Endometrial microvascular endothelial cells (primary cell): Measurements from ENCODE around the gene NKAIN2. TPM values are rescaled to one million over a fixed set of nuclear protein-coding genes. Genes with fewer than 3 reads are reported as not detected.
"Not testable (repeated sequence)": the region's sequence is repeated elsewhere in the genome, so short reads cannot be mapped to it uniquely, and the experiment has no call there.

ENCODE experiments used
- in situ Hi-C: cut with HindIII; loops from 2 replicates; pipeline ENCODE4 v1.10.0; 2017; ENCODE audit warnings: low sequenced_read_pairs, low pct_unique_long_range_greater_than_20kb; ENCODE audit errors: inconsistent ontology term
- total RNA-seq: library from RNA; depleted of rRNA; stranded (reverse); fragments of >200 nt; gene quantifications from one replicate; pipeline ENCODE4 v1.2.3, GENCODE V29; 2015; ENCODE audit errors: inconsistent ontology term

NKAIN2 gene
- total RNA-seq, 1 donor from 2014 or later: not detected

DNA sequence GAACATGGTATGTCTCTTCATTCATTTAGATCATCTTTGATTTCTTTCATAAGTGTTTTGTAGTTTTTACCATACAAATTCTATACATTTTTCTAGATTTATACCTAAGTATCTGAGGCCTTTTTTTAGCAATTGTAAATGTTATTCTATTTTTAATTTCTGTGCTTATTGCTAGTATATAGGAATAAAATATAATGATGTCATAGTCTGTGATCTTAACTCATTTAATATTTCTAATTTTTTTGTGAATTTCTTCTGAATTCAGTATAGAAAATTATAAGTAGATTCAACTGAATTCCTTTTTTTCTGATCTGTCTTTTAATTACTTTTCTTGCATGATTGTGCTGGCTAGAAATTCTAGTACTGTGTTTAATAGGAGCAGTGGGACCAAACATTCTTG is 520.6 kb downstream of the NKAIN2 start:
- in situ Hi-C loops: no loop called here

DNA sequence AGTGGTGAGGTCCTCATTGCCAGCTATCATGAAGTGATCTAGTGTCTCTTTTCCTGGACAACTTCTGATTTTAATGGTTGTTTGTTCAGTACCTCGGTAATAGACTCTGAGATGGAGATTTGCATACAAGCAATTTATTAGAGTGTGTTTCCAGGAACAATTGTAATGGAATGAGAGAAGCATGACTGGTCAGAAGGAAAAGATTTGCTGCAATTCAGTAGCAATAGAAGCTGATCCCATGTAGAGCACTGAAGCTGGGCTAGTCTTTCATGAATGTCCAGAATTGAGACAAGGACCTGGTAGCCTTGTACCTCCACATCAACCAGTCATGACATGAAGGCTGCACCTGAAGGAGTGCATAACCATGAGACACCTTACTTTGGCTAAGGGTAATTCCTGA is 526.5 kb downstream of the NKAIN2 start:
- in situ Hi-C loops: no loop called here

GRCh38 chr6:124334359-124334758 is 530.7 kb downstream of the NKAIN2 start:
- in situ Hi-C loops: no loop called here

DNA sequence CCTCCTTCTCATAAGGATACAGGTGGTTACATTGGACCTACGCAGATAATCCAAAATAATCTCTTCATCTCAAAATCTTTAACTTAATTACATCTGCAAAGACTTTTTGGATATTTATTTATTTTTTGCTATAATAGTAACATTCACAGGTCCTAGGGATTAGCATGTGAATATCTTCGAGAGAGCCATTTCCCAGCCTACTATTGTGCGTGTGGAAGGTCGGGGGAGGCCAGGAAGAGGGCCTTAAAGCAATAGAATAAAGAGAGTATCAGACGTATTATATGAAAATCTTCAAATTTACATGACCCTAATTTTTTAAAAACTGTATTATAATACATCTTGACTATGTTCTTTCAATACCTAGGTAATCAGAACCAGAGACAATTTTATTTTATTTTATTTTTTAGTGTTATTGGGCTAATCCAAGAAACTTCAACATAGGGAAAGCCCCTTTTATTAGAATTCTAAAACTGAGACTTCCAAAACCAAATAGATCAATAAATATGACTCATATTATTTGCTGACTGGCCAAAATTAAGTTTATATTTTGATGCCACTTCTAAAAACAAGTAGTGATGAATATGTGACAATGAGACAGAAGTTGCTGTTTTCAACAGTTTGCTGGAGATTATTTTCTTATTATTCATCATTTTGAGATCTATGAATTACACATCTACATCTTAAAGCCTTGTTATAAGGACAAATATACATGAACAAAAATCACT is 536.1 kb downstream of the NKAIN2 start:
- in situ Hi-C loops: no loop called here

GRCh38 chr6:124348339-124348738 is 544.7 kb downstream of the NKAIN2 start:
- in situ Hi-C loops: not testable (repeated sequence)

DNA sequence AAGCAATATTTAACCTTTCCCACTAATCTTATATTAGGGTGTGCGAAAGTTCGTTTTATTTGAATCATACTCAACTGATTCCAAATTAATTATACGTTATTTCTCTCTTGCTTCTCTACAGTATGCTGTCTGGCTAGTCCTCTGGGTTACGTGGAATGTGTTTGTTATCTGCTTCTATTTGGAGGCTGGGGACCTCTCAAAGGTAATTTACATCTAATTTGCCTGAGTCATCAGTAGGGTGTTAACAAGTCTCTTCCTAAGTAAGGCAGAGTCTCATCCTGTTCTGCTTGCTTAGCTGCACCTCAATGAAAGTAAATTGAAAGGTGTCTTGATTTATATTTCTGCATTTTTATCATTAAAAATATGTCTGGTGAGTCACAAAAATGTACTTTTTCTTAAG is 551.5 kb downstream of the NKAIN2 start:
- in situ Hi-C loops: no loop called here

- in situ Hi-C loops: no loop called here
These were observed 552.7 kb downstream of the NKAIN2 start for GRCh38 chr6:124356276-124356810.

GRCh38 chr6:124356811-124357210 is 553.1 kb downstream of the NKAIN2 start:
- in situ Hi-C loops: no loop called here

- in situ Hi-C loops: no loop called here
These were observed 564.5 kb downstream of the NKAIN2 start for GRCh38 chr6:124368131-124368530.

DNA sequence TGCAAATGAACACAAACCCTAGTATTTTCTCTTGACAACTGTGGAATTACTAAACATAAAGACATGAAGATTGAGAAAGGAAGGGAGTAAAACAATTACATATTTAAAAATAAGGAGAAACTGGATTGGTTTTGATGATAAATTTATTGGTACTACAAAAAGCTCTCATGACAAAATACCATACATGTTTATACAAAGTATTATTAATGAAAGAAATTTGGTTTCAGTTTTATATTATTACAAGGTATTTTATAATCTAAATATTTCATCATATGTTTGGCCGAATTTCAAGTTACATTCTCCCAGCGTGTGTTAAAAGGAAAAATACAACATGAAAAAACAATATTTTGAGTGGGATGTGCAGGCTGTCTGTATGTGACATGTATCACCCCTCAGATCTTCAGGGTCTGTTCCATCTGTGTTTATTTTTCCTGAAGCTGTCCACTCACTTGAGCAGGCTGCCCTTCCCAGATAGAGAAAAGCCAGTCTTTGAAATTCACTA is 568.4 kb downstream of the NKAIN2 start:
- in situ Hi-C loops: no loop called here

DNA sequence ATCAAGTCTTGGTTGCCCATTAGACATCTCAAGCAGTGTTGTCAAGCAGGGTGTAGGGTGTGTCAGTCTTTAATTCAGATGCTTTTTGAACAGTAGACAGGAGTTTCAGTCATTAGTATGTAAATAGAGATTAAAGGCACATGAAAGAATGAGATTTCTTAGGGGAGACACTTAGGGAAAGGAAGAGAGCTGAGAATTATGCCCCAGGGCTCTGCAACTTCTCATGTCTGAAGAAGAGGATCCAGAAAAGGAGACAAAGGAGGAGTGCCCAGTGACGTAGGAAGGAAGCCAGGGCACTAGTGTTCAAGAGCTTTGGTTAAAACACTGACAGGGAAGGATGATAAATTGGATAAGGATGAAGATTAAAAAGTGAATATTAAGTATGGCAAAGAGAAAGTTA is 569.7 kb downstream of the NKAIN2 start:
- in situ Hi-C loops: no loop called here

- in situ Hi-C loops: no loop called here
These were observed 585.5 kb downstream of the NKAIN2 start for GRCh38 chr6:124389127-124389526.

GRCh38 chr6:124393536-124393935 is 589.9 kb downstream of the NKAIN2 start:
- in situ Hi-C loops: no loop called here

DNA sequence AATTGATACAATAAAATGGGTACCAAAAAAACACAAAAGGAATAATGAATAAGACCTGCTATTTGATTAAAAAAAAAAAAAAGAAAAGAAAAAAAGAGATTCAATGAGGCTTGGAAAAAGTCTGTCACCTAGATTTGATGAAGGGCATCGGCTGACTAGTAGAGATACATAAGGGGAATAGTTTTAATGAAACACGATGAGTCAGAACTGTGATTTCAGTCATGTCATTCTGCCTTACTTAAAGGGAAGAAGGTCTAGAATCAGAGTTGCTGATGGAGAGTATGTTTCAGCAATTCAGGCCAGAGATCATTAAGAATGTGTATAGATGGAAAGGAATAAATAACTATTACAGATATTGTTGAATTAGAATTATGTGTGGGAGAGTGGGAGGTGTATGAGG is 592.7 kb downstream of the NKAIN2 start:
- in situ Hi-C loops: no loop called here

DNA sequence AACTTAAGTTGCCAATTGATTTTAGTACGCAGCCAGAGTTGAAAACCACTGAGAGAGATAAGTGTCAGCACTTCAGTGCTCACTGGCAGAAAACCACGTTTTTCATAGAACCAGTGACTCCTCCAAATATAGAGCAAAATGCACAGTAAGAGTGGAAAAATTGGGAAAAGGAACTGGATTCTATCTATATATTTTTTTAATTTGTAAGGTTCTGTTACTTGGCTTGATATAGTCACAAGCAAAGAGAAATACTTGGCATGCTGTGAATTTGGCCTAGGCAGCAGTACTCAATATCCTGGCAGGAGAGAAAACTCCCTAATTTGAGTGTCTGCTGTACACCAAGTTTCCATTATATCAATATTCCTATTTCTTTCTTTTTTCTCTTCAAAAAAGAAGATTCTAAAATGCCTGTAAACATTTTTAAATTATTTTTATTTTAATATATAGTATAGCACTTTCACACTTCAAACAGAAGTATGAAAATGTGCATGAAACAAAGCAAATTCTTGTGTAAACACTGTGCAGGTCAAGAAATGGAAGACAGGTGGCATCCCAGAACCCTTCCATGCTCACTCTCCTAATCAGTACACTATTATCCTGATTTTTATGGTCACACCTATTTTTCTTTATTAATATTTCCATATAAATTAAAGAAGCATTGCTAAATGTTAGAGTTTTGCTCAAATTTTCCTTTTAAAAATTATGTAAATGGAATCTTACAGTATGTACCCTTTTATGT is 596.8 kb downstream of the NKAIN2 start:
- in situ Hi-C loops: no loop called here

DNA sequence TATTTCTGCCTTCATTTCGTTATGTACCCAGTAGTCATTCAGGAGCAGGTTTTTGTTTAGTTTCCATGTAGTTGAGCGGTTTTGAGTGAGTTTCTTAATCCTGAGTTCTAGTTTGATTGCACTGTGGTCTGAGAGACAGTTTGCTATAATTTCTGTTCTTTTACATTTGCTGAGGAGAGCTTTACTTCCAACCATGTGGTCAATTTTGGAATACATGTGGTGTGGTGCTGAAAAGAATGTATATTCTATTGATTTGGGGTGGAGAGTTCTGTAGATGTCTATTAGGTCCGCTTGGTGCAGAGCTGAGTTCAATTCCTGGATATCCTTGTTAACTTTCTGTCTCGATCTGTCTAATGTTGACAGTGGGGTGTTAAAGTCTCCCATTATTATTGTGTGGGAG is 606.8 kb downstream of the NKAIN2 start:
- in situ Hi-C loops: not testable (repeated sequence)

DNA sequence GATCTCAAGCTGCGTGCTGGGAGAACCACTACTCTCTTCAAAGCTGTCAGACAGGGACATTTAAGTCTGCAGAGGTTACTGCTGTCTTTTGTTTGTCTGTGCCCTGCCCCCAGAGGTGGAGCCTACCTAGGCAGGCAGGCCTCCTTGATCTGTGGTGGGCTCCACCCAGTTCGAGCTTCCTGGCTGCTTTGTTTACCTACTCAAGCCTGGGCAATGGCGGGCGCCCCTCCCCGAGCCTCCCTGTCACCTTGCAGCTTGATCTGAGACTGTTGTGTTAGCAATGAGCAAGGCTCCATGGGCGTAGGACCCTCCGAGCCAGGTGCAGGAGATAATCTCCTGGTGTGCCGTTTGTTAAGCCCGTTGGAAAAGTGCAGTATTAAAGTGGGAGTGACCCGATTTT is 609.0 kb downstream of the NKAIN2 start:
- in situ Hi-C loops: not testable (repeated sequence)

GRCh38 chr6:124420116-124420840 is 616.6 kb downstream of the NKAIN2 start:
- in situ Hi-C loops: no loop called here

- in situ Hi-C loops: no loop called here
These were observed 620.0 kb downstream of the NKAIN2 start for GRCh38 chr6:124423621-124424020.
